Measurements from ENCODE around the gene PDXDC1.
"Not testable (repeated sequence)": the region's sequence is repeated elsewhere in the genome, so short reads cannot be mapped to it uniquely, and the experiment has no call there.

- not testable (repeated sequence) for TF ChIP-seq REST (IDR thresholded peaks at IDR 0.05; ENCODE audit: insufficient replicate concordance, low read depth); SPI1 (IDR thresholded peaks at IDR 0.05; ENCODE audit: borderline replicate concordance, low read depth)
- TF ChIP-seq, protein P1, sequence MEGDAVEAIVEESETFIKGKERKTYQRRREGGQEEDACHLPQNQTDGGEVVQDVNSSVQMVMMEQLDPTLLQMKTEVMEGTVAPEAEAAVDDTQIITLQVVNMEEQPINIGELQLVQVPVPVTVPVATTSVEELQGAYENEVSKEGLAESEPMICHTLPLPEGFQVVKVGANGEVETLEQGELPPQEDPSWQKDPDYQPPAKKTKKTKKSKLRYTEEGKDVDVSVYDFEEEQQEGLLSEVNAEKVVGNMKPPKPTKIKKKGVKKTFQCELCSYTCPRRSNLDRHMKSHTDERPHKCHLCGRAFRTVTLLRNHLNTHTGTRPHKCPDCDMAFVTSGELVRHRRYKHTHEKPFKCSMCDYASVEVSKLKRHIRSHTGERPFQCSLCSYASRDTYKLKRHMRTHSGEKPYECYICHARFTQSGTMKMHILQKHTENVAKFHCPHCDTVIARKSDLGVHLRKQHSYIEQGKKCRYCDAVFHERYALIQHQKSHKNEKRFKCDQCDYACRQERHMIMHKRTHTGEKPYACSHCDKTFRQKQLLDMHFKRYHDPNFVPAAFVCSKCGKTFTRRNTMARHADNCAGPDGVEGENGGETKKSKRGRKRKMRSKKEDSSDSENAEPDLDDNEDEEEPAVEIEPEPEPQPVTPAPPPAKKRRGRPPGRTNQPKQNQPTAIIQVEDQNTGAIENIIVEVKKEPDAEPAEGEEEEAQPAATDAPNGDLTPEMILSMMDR (IDR thresholded peaks at IDR 0.05; ENCODE audit: insufficient read depth, low read length), result not testable (repeated sequence)
Measured at GRCh38 chr16:15135483-15136360, 160.9 kb downstream of the PDXDC1 start.

Data from HL-60 (cell line).